Fibroblast of the aortic adventitia (primary cell): ENCODE results near the gene SSC4D. TPM values are rescaled to one million over a fixed set of nuclear protein-coding genes. Genes with fewer than 3 reads are reported as not detected.
A peak's percentile ranks its signal among the peaks of the same experiment; 100 is the strongest.

Experiments used
- DNase-seq: peaks from one replicate; pipeline ENCODE4 v3.0.0-alpha.2; 2010; ENCODE audit warnings: low read depth
- H3K4me3 ChIP-seq: 2 replicates; pipeline ENCODE4 v1.5.1; 2011; ENCODE audit warnings: low read depth, mild to moderate bottlenecking, control low read depth, low read length, moderate library complexity
- CTCF ChIP-seq: IDR thresholded peaks from 2 replicates; pipeline ENCODE4 v1.5.1; 2011; ENCODE audit warnings: mild to moderate bottlenecking, low read length, control low read depth, inconsistent platforms; ENCODE audit not compliant: insufficient read depth
- total RNA-seq: library from RNA; depleted of rRNA; stranded (reverse); fragments of >200 nt; gene quantifications from 2 replicates; pipeline ENCODE4 v1.2.3, GENCODE V29; 2012; ENCODE audit warnings: low replicate concordance

SSC4D gene
- total RNA-seq, 1 donor: 0.36 TPM

- DNase-seq: peak; percentile 98
- peak overlapping the region; percentile 88 for H3K4me3 ChIP-seq
- peak; percentile 72 for TF ChIP-seq CTCF
Observed at GRCh38 chr7:76359111-76359977, 50.2 kb downstream of the SSC4D start.

GRCh38 chr7:76358481-76359110 is 50.9 kb downstream of the SSC4D start, which contains the start of gene YWHAG:
Gene YWHAG (minus strand): TSS chr7:76358991. CDS start chr7:76358808, 183 bp downstream.
- TF ChIP-seq CTCF: no peak
- peak; percentile 88 for DNase-seq
- peak within 1 kb of the TSS; percentile 88 for H3K4me3 ChIP-seq

GRCh38 chr7:76358011-76358480 is 51.5 kb downstream of the SSC4D start:
- peak; percentile 37 for DNase-seq
- peak overlapping the region; percentile 88 for H3K4me3 ChIP-seq
- TF ChIP-seq CTCF: no peak

GRCh38 chr7:76357475-76358010 is 52.0 kb downstream of the SSC4D start:
- DNase-seq: no peak
- H3K4me3 ChIP-seq: peak overlapping the region; percentile 88
- TF ChIP-seq CTCF: no peak

- peak overlapping the region; percentile 88 for H3K4me3 ChIP-seq
- TF ChIP-seq CTCF: peak; percentile 9
- DNase-seq: peak; percentile 39
Observed at GRCh38 chr7:76356823-76357222, 52.7 kb downstream of the SSC4D start.

GRCh38 chr7:76356115-76356514 is 53.4 kb downstream of the SSC4D start:
- H3K4me3 ChIP-seq: no peak overlapping the region
- no peak for TF ChIP-seq CTCF
- no peak for DNase-seq
